ENCODE measurements around the gene RAB6B.

GRCh38 chr3:133874344-133874743, 21.3 kb downstream of the RAB6B start:
- TF ChIP-seq, protein P1, sequence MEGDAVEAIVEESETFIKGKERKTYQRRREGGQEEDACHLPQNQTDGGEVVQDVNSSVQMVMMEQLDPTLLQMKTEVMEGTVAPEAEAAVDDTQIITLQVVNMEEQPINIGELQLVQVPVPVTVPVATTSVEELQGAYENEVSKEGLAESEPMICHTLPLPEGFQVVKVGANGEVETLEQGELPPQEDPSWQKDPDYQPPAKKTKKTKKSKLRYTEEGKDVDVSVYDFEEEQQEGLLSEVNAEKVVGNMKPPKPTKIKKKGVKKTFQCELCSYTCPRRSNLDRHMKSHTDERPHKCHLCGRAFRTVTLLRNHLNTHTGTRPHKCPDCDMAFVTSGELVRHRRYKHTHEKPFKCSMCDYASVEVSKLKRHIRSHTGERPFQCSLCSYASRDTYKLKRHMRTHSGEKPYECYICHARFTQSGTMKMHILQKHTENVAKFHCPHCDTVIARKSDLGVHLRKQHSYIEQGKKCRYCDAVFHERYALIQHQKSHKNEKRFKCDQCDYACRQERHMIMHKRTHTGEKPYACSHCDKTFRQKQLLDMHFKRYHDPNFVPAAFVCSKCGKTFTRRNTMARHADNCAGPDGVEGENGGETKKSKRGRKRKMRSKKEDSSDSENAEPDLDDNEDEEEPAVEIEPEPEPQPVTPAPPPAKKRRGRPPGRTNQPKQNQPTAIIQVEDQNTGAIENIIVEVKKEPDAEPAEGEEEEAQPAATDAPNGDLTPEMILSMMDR (conservative IDR thresholded peaks at IDR 0.05; ENCODE audit: low read depth, low read length): no peak
- TF ChIP-seq EZH2 (IDR thresholded peaks at IDR 0.05; ENCODE audit: borderline replicate concordance, low read depth, low read length, poor library complexity, severe bottlenecking): no peak
